SW 1271 (cell line): ENCODE data around the gene PPP6R2.
"Not testable (repeated sequence)": the region's sequence is repeated elsewhere in the genome, so short reads cannot be mapped to it uniquely, and the experiment has no call there.

ENCODE experiments used
- DNase-seq, 2 experiments: peaks; one replicate each; lab custom pipeline; 2025; lab: John Stamatoyannopoulos, UW

The PPP6R2 gene

DNA sequence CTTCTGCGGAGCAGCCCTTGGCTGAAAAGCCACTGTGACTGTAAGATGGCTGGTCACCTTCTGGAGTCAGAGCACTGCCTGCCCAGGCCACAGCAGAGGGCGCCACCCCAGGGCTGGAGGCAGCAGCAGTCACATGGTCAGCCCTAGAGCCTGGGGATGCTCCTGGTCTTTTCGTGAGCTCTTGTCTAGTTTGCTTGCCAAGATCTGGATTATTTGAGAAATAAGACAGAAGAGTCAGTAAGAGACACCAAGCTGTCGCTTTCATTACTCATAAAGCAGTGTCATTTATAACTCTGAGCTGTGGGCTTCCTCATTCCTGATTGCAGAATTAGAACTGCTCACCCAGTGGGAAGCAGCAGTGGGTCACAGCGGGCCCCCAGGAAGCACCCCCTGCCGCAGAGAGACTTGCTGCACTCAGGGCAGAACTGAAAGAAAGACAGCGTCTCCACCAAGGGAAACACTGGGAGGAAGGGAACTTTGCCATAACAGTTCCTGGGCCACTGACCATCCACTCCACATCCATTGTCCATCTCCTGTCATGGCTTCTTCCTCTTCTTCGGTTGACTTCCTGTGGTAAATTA is 56.7 kb downstream of the PPP6R2 start:
- peak in 1 of 2 experiments; percentile 8 for DNase-seq

DNA sequence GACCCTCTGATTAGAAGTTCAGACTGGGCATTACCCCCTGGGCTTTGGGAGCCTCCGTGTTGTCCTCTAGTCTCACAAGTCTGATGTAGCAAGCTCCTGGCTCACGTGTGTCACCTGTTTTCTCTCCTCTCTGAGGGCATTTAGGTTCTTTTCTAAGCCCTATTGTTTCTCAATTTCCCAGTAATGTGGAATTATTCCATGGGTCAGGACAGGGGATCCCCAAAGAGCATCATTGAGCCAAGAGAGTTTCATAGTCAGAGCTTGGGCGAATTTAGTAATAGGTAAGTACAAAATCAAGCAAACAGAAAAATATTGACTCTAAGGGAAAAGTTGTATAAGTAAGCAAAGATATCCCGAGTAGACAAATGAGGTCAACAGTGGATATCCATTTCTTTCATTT is 57.3 kb downstream of the PPP6R2 start:
- DNase-seq: no peak

DNA sequence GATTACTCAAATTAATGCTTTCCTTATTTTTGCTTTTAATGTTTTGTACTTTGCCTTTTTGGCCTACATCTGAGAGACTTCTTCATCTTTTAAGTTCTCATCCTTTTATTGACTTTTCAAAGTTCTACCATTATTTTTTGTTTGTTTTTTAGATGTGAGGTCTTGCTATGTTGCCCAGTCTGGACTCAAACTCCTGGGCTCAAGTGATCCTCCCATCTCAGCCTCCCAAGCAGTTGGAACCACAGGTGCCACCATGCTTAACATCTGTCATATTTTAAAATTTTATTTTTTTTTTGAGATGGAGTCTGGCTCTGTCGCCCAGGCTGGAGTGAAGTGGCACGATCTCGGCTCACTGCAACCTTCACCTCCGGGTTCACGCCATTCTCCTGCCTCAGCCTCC is 57.8 kb downstream of the PPP6R2 start:
- no peak for DNase-seq

DNA sequence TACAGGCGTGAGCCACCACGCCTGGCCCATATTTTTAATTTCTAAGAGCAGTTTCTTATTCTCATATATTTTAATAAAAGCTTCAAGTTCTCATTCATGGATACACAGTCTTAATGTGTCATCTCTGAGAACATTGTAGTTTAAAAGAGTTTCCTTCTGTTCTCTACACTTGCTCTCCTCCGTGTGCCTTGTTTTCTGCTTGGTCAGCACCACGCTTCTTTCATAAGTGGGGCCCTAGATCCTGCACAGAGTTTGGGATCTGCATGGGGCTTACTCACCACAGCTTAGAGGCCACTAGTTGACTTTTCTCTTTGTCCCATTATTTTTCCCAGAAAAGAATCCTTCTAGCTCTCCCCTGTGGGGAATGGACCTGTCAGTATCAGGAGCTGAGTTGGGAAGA is 58.8 kb downstream of the PPP6R2 start:
- DNase-seq: no peak

DNA sequence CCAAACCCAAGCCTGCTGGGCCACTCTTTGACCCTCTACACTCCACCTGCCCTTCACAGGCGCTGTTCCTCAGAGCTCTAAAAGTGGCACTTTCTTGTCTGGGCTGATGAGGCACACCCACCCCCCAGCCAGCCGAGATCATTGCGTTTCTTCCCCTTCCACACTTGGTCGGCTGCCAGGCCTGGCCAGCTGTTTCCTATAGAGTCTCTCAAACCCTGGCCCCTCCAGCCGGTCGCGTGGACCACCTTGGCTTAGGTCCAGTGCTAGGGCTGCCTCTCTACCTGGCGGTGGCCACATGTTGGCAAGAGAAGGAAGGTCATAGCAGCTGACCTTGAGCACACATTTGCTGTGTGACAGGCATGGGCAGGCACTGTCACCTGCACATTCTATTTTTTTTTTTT is 60.6 kb downstream of the PPP6R2 start:
- DNase-seq: no peak

DNA sequence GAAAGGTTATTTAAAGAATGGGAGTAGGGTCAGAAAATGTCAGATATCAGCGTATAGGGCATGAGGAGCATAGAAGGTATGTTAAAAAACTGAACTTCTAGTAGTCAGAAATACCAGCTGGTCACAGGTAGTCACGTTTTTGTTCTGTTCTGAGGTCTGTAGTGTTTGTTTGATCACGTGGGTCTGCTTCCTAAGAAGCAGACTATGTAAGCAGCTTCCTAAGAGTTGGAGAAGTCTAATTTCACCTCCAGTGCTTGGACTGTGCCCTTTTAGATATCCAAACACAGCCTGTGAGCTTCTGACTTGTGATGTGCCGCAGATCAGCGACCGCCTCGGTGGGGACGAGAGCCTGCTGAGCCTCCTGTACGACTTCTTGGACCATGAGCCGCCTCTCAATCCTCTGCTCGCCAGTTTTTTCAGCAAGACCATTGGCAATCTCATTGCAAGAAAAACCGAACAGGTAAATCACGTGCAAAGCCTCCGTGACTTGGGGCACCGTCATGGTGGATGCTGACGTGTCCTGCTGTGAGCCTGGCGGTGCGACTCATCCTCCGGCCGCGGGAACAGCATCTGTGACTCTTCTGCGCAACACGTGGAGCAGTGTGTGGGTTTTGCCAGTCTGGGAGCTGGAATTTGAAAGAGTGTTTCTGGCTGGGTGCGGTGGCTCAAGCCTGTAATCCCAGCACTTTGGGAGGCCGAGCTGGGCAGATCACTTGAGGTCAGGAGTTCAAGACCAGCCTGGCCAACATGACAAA is 63.5 kb downstream of the PPP6R2 start:
- DNase-seq: no peak

DNA sequence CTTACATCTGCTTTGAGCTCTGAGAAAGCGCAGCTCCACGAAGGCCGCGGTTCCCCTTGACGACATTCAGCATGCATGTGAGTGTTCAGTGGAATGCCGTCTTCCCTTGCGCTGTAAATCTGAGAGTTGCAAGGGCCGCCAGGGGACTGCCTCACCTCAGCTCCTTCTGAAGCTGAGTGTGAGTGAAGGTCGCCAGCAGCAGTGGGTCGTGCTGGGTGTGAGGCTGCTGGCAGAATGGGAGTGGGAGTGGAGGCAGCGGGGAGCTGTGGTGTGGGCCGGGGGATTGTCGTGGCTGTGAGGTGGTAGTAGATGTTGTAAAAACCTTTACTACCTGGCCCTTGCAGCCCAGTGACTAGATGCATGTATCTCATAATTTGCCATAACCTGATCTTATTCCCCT is 65.2 kb downstream of the PPP6R2 start:
- no peak for DNase-seq

DNA sequence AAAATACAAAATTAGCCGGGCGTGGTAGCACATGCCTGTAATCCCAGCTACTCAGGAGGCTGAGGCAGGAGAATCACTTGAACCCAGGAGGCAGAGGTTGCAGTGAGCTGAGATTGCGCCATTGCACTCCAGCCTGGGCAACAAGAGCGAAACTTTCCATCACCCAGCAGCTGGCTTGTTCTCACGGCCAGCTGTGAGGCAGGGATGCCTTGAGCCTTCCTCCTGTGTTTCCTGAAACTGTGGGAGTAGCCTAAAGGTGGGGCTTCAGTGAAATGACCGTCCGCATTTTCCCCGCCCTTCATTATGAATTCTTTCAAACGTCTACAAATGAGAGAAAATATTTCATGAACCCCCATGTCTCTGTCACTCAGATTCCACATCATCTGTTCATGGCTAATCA is 65.8 kb downstream of the PPP6R2 start:
- not testable (repeated sequence) for DNase-seq

DNA sequence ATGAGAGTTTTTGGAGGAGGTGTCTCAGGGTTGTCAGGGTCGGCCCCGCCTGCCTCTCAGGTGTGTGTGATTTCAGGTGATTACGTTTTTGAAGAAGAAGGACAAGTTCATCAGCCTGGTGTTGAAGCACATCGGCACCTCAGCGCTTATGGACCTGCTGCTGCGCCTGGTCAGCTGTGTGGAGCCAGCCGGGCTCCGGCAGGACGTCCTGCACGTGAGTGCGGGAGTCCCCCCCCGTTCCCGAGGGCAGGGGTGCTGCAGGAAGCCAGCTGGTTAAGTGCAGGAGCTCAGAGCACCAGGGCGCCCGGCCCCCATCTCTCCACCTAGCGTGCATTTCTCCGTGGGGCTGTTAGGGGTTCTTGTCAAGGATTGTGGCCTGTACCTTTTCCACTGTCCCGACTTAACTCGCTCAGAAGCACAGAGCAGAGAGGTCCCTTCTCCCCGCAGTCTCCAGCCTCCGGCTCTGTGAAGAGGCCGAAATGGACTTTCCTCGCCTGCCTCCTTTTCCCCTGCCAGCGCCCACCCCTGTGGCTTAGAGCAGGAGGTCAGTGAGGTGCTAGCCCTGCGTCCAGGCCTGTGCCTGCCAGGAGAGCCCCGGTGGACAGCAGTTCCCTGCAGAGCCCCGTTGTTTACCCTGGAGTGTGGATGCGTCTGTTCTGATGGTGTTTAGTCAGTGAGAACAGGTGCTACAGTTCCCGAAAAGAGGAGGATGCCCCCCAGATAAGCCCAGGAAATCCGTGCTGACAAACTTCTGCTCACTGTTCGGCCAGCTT is 71.5 kb downstream of the PPP6R2 start:
- no peak for DNase-seq

DNA sequence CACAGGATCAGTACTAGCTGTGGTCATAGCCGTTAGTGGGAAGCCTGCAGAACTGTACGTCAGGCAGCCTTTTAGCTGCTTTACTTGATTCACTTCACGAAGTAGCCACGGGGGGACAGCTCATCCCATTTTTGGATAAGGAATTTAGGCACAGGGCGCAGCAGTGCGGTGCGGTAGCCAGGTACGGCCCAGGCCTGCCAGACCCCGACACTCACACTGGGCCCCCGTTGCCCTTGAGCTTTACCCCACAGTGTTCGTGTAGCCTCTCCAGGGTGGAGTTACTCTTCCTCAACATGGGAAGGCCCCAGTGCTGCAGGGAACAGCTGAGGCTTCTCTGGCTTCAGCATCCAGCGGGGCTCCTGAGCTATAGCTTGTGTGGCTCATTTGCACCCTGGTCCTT is 72.3 kb downstream of the PPP6R2 start:
- DNase-seq: no peak

DNA sequence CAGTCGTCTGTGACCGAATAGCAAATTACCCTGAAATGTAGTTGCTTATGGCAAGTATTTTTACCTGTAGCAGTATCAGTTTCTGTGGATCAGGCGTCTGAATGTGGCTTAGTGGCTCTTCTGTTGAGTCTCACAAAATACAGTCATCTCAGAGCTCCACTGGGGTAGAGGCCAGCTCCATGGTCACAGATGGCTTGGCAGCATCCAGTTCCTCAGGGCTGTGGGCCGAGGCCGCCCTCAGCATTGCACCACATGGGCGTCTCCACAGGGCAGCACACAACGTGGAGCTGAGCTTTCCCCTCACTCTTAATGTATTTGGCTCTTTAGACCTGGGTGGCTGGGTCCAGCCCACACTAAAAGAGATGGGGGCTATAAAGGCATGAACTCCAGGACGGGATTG is 73.9 kb downstream of the PPP6R2 start:
- no peak for DNase-seq

DNA sequence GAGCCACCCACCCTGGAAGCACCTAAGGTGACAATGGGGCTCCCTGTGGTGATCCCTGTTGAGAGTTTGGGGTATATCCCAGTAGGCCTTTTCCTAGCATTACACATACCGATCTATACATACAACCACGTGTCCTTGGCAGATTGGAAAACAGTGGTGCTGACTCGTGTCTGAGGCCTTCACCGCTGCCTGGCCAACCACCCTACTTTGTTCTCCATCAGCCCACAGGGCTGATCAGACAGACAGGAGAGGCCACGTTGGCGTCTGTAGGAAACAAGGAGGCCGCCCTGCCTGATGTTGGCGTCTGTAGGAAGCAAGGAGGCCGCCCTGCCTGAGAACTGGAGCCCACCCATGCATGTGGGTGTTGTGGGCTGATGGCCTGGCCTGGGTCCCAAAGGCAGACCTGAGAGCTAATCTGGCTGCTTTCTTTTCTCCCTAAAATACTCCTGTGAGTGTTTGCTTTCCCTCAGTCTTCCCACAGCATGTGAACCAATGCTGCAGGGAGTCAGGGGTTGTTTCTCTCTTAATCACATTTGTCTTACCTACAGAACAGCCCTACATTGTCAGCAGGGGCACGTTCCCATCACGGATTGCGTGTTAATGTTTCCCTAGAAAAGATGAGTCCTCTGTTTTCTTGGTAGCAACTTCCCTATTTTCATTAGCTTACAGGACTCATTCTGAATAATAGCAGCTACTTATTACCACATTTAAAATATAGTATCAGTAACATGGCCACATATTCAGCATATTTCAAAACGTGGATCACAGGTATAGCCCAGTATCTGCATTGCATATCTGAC is 74.5 kb downstream of the PPP6R2 start:
- no peak for DNase-seq

DNA sequence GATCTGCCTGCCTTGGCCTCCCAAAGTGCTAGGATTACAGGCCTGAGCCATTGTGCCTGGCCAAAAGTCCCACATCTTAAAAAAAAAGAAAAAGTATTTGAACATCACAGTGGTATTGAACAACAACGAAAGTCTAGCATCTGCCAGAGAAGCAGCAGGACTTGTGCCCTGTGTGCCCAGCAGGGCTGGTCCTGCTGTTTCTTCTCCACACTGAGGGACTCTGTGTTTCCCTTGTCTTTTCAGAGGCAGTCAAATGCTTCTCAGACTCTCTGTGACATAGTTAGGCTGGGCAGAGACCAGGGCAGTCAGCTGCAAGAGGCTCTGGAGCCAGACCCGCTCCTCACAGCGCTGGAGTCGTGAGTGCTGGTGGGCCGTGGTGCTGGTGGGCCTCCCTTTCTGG is 75.5 kb downstream of the PPP6R2 start:
- no peak for DNase-seq

DNA sequence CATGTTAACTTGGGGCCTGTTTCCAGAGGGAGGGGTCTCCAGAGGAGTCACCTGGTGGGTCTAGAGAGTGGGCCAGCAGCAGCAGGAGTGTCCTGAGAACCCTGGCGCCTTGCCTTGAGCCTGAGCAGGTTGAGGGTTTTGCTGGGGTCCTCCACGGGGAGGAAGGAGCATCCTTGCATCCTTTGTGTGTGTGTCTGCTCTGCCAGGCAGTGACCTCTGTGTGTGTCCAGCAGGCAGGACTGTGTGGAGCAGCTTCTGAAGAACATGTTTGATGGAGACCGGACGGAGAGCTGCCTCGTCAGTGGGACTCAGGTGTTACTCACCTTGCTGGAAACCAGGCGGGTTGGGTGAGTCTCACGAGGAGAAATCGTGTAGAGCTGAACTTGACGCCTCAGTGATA is 76.0 kb downstream of the PPP6R2 start:
- no peak for DNase-seq

DNA sequence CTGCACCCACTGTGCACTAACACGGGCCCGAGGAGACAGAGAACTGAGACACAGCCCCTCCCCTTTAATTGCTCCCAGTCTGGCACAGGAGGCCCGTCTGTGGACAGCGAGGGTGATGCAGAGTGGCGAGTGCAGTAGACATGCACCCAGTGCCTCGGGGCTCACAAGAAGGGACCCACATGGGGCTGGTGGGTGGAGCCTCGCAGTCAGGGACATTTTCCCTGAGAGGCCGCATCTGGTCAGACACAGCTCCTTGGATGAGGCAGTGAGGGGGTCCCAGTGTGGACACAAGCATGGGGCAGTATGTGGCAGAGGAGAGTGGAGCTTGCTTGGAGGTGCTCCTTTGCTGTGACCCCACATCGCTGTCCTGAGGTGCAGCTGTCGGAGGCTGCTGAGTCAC is 76.9 kb downstream of the PPP6R2 start:
- DNase-seq: no peak

DNA sequence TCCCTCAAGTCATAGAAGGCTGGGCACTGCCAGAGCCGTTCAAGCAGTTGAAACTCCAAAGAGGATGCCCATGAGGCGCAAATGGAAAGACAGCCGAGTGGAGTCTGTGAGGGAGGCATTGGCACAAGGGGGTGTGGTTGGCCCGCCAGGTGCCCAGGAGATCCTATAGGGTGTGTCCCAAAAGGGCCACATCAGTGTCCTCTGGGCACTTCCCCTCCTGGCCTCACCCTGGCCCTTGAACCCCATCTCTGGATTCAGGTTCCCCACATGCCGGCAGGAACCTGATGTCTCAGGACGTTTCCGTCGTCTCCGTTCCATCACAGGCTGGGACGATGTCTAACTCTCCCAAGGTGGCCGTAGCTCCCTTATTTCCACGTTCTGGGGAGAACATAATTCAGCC is 77.5 kb downstream of the PPP6R2 start:
- no peak for DNase-seq

DNA sequence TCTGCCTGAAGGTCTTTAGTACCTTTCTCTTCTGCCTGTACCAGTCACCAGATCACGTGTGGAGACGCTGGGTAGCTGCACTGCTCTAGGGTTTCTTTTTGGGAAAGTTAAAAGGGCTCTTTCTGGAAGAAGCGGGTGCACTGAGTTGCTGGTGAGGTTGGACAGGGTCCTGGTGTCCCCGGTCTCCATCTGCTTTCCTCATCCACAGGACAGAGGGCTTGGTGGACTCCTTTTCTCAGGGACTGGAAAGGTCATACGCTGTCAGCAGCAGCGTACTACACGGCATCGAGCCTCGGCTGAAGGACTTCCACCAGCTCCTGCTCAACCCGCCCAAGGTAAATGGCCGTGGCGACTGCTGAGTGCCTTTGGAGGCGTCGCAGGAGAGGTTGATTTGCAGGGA is 78.9 kb downstream of the PPP6R2 start:
- no peak for DNase-seq

DNA sequence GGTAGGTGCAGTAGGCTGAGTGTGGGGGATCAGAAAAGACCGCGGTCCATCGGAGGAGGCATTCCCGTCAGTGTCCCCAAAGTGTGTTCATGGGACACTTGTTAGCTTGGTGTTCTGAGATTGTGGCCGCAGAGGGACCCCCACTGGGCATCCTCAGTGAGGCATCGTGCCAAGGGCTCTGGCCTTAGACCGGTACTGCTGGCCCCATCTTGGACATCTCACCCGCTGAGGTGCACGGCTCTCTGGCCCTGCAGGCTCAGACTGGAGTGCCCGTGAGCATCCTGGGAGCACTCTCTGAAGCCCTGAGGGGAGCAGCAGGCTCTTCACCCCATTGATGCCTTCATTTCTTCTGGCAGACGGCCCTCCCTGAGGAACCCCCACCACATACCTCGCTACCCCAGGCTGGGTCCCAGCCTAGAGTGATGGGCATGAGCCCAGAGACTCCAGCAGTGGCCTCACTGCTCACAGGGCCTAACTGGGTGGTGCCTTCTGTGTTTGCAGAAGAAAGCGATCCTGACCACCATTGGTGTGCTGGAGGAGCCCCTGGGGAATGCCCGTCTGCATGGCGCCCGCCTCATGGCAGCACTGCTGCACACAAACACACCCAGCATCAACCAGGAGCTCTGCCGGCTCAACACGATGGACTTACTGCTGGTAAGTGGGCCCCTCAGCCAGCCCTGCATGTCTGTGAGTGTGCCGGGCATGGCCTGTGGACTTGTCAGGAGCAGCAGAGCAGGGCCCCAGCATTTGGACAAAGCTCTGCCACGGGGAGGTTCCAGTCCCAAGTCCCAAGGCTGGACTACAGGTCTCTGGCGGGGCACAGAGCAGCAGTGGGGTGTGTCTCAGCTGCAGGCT is 80.1 kb downstream of the PPP6R2 start:
- no peak for DNase-seq

DNA sequence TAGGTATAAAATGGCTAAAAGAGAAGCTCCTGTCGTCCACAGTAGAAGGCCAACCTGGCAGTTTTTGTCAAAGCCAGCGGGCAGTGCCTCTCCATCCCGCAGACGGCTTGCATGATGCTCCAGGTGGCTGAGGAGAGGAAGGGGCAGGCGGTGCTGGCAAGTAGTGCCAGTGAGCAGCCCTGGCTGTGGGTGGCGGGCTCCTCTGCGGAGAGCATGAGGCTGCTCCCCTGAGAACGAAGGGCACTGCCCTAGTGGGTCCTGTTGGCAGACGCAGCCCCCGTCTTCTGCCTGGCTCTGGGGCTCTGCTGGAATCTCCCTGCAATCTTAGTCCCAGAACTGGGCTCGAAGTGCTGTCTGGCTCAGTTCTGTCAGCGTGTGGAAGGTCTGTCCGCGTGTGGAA is 80.8 kb downstream of the PPP6R2 start:
- no peak for DNase-seq

DNA sequence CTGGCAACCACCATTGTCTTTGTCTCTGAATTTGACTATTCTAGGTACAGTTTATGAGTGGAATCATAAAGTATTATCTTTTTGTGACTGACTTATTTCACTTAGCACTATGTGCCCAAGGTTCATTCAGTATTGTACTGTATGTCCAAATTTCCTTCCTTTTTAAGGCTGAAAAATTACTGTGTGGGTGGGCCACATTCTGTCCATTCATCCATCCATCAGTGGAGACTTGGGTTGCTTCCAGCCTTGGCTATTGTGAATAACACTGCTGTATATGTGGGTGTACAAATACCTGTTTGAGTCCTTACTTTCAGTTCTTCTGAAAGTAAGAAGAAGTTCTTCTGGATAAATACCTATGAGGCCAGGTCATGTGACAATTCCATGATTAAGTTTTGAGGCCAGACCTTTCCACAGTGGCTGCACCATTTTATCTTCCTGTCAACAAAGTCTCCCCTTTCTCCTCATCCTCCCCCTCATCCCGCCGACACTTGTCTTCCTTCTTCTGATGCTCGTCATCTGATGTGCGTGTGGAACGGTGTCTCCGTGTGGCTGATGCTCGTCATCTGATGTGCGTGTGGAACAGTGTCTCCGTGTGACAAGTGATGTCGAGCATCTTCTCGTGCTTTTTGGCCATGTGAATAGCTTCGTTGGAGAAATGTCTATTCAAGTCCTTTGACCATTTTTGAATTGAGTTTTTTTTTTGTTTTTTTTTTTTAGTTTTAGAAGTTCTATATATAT is 82.2 kb downstream of the PPP6R2 start:
- DNase-seq: no peak
